Caki2 (cell line): ENCODE data around the gene PDE12. TPM values are rescaled to one million over a fixed set of nuclear protein-coding genes. Genes with fewer than 3 reads are reported as not detected.

Experiments used
- total RNA-seq: library from RNA; depleted of rRNA; stranded (reverse); fragments of >200 nt; shearing (Covaris generic); gene quantifications from 2 replicates; pipeline ENCODE4 v1.2.3, GENCODE V29; 2014; ENCODE audit warnings: low replicate concordance; rRNA removed

Gene PDE12
- total RNA-seq, 1 experiment from 2014 or later, result 5.9 TPM

Other genes with a start within 250 kb of the PDE12 start
- 0.07 TPM in 1 of 2 replicates, not detected in the other for gene DNAH12, start 11.9 kb upstream of the PDE12 start, total RNA-seq
- gene ARF4, start 41.1 kb downstream of the PDE12 start, total RNA-seq, result 108 and 148 TPM in 2 replicates
- gene DENND6A, start 136.8 kb downstream of the PDE12 start, total RNA-seq, result 12.7 and 33.3 TPM in 2 replicates
- gene SLMAP, start 200.0 kb downstream of the PDE12 start, total RNA-seq, result 20.4 and 24.7 TPM in 2 replicates